OCI-LY1 (cell line): ENCODE measurements around the gene SFTA2.

Source experiments
- H2AFZ ChIP-seq: fragments of 200-600 bp; sonication (generic), shearing (Covaris generic); 2 replicates; pipeline ENCODE4 v1.6.0; 2014; ENCODE audit warnings: antibody characterized with exemption, mild to moderate bottlenecking, low read length
- H3F3A ChIP-seq: fragments of 200-600 bp; sonication (generic), shearing (Covaris generic); 2 replicates; pipeline ENCODE4 v1.6.0; 2014; ENCODE audit warnings: mild to moderate bottlenecking, antibody characterized with exemption, low read length, moderate library complexity; ENCODE audit not compliant: insufficient read depth
- H3K27ac ChIP-seq: fragments of 200-600 bp; sonication (generic); 2 replicates; pipeline ENCODE4 v1.5.1; 2014; ENCODE audit warnings: low read length, mixed run types, mild to moderate bottlenecking, low read depth; ENCODE audit not compliant: poor library complexity, severe bottlenecking
- H3K27me3 ChIP-seq: fragments of 200-600 bp; sonication (generic); 2 replicates; pipeline ENCODE4 v1.6.0; 2014; ENCODE audit warnings: antibody characterized with exemption, mild to moderate bottlenecking, low read length, moderate library complexity; ENCODE audit not compliant: insufficient read depth
- H3K36me3 ChIP-seq: fragments of 200-600 bp; sonication (generic); 2 replicates; pipeline ENCODE4 v1.6.1; 2014; ENCODE audit warnings: mild to moderate bottlenecking, antibody characterized with exemption, low read length, moderate library complexity, mixed read lengths; ENCODE audit not compliant: insufficient read depth
- H3K4me1 ChIP-seq: fragments of 200-600 bp; sonication (generic); 2 replicates; pipeline ENCODE4 v1.5.1; 2014; ENCODE audit warnings: mild to moderate bottlenecking, low read length, moderate library complexity; ENCODE audit not compliant: insufficient read depth, severe bottlenecking
- H3K4me2 ChIP-seq: fragments of 200-600 bp; sonication (generic), shearing (Covaris generic); 2 replicates; pipeline ENCODE4 v1.6.1; 2014; ENCODE audit warnings: low read length
- H3K4me3 ChIP-seq: fragments of 200-600 bp; sonication (generic); 2 replicates; pipeline ENCODE4 v1.5.1; 2014; ENCODE audit warnings: low read length, low read depth, mild to moderate bottlenecking, mixed read lengths; ENCODE audit not compliant: poor library complexity, severe bottlenecking
- H3K79me2 ChIP-seq: fragments of 200-600 bp; shearing (Covaris generic); 2 replicates; pipeline ENCODE4 v1.6.1; 2016; ENCODE audit warnings: mixed run types, low read length, mixed read lengths; ENCODE audit not compliant: insufficient read depth
- H3K9ac ChIP-seq: fragments of 200-600 bp; sonication (generic), shearing (Covaris generic); 2 replicates; pipeline ENCODE4 v1.6.1; 2014; ENCODE audit warnings: mild to moderate bottlenecking, low read length, mixed read lengths
- H3K9me2 ChIP-seq: fragments of 200-600 bp; sonication (generic), shearing (Covaris generic); 2 replicates; pipeline ENCODE4 v1.6.1; 2014; ENCODE audit warnings: low read depth, mild to moderate bottlenecking, low read length, mixed read lengths
- H3K9me3 ChIP-seq: fragments of 200-600 bp; shearing (Covaris generic); 2 replicates; pipeline ENCODE4 v1.6.1; 2014; ENCODE audit warnings: low read length, mixed read lengths
- H4K20me1 ChIP-seq: fragments of 200-600 bp; sonication (generic), shearing (Covaris generic); 2 replicates; pipeline ENCODE4 v1.6.0; 2016; ENCODE audit warnings: mild to moderate bottlenecking, low read length; ENCODE audit not compliant: insufficient read depth
- CTCF ChIP-seq: fragments of 200-600 bp; sonication (generic), shearing (Covaris generic); IDR thresholded peaks from 2 replicates; pipeline ENCODE4 v1.5.1; 2017; ENCODE audit warnings: mild to moderate bottlenecking, antibody characterized with exemption, low read length, moderate library complexity, mixed read lengths
- EZH2 ChIP-seq: fragments of 200-600 bp; sonication (generic), shearing (Covaris generic); IDR thresholded peaks from 2 replicates; pipeline ENCODE4 v1.8.0; 2017; ENCODE audit warnings: borderline replicate concordance, mixed run types, mild to moderate bottlenecking, antibody characterized with exemption, low read length, moderate library complexity, mixed read lengths

The SFTA2 gene

GRCh38 chr6:30895343-30895742 lies 36.6 kb downstream of the SFTA2 start:
- H3K4me2 ChIP-seq: no peak overlapping the region
- H3K36me3 ChIP-seq: no peaks in the 10 kb centered on the region
- no peak overlapping the region for H3K4me3 ChIP-seq
- no peaks in the 10 kb centered on the region for H3K4me1 ChIP-seq
- H3K79me2 ChIP-seq: no peaks in the 10 kb centered on the region
- no peak overlapping the region for H3K27ac ChIP-seq
- H4K20me1 ChIP-seq: no peaks in the 10 kb centered on the region
- no peaks in the 10 kb centered on the region for H3K9me3 ChIP-seq
- H2AFZ ChIP-seq: no peak overlapping the region
- no peak overlapping the region for H3K9ac ChIP-seq
- TF ChIP-seq CTCF (no peak), EZH2 (no peak)
- H3F3A ChIP-seq: no peaks in the 10 kb centered on the region
- no peaks in the 10 kb centered on the region for H3K9me2 ChIP-seq
- H3K27me3 ChIP-seq: peaks cover 7% of the 10 kb centered on the region; the same call in 1 of the 2 replicates

- H3K9me3 ChIP-seq: no peaks in the 10 kb centered on the region
- H3K79me2 ChIP-seq: no peaks in the 10 kb centered on the region
- no peaks in the 10 kb centered on the region for H3K4me1 ChIP-seq
- no peaks in the 10 kb centered on the region for H4K20me1 ChIP-seq
- no peak overlapping the region for H3K4me2 ChIP-seq
- peaks cover 11% of the 10 kb centered on the region; the same call in 1 of the 2 replicates for H3K27me3 ChIP-seq
- H3K27ac ChIP-seq: no peak overlapping the region
- no peaks in the 10 kb centered on the region for H3K36me3 ChIP-seq
- H3K9ac ChIP-seq: no peak overlapping the region
- TF ChIP-seq CTCF: no peak
- no peak for TF ChIP-seq EZH2
- H2AFZ ChIP-seq: no peak overlapping the region
- no peak overlapping the region for H3K4me3 ChIP-seq
- no peaks in the 10 kb centered on the region for H3F3A ChIP-seq
- no peaks in the 10 kb centered on the region for H3K9me2 ChIP-seq
These were observed 37.0 kb downstream of the SFTA2 start for GRCh38 chr6:30894935-30895334.

- Histone ChIP-seq H3K4me2 (no peak overlapping the region), H3K36me3 (no peaks in the 10 kb centered on the region), H3F3A (no peaks in the 10 kb centered on the region), H3K9me2 (no peaks in the 10 kb centered on the region), H3K79me2 (no peaks in the 10 kb centered on the region), H4K20me1 (no peaks in the 10 kb centered on the region), H3K9me3 (no peaks in the 10 kb centered on the region), H3K27ac (no peak overlapping the region), H2AFZ (no peak overlapping the region), H3K4me3 (no peak overlapping the region), H3K4me1 (no peaks in the 10 kb centered on the region), H3K9ac (no peak overlapping the region), H3K27me3 (peaks cover 12% of the 10 kb centered on the region; the same call in 1 of the 2 replicates)
- no peak for TF ChIP-seq EZH2
- no peak for TF ChIP-seq CTCF
These were observed 37.6 kb downstream of the SFTA2 start for GRCh38 chr6:30894381-30894780.
